Measurements from ENCODE around the gene CCDC171. TPM values are rescaled to one million over a fixed set of nuclear protein-coding genes. Genes with fewer than 3 reads are reported as not detected.

Gene CCDC171
- total RNA-seq, 4 donors from 2014 or later, result 2.5 to 4.2 (median 3.3) TPM

DNA sequence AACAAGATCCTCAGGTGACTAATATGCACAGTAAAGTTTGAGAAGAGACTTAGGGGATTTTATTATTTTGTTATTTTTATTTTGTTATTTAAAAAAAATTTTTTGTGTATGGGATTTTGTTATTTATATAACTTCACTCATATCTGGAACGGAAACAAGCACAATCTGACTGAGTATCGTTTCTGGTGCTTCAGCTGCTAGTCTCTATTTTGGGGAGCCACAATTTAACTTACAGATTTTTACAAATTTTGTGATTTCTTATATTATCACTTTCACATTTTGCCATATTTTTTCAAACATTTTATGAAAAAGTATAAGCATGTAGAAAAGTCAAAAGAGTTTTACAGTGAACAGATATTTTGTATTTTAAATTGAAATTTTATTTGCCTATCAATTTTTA is 208.7 kb downstream of the CCDC171 start:
- no peak for TF ChIP-seq POLR2A (IDR thresholded peaks at IDR 0.05)
- TF ChIP-seq, protein P1, sequence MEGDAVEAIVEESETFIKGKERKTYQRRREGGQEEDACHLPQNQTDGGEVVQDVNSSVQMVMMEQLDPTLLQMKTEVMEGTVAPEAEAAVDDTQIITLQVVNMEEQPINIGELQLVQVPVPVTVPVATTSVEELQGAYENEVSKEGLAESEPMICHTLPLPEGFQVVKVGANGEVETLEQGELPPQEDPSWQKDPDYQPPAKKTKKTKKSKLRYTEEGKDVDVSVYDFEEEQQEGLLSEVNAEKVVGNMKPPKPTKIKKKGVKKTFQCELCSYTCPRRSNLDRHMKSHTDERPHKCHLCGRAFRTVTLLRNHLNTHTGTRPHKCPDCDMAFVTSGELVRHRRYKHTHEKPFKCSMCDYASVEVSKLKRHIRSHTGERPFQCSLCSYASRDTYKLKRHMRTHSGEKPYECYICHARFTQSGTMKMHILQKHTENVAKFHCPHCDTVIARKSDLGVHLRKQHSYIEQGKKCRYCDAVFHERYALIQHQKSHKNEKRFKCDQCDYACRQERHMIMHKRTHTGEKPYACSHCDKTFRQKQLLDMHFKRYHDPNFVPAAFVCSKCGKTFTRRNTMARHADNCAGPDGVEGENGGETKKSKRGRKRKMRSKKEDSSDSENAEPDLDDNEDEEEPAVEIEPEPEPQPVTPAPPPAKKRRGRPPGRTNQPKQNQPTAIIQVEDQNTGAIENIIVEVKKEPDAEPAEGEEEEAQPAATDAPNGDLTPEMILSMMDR (IDR thresholded peaks at IDR 0.05), result no peak
- intact Hi-C loops (cut with DNase I; ENCODE audit: low total_unique reads), result no loop called here
- no peak overlapping the region for H3K4me3 ChIP-seq (ENCODE audit: low read depth, poor library complexity, severe bottlenecking)
- no peak for DNase-seq (ENCODE audit: low spot score in 2 of 2)
- WGBS, 2 donors, result 95% methylated on average over 2 of the region's 2 CpGs

DNA sequence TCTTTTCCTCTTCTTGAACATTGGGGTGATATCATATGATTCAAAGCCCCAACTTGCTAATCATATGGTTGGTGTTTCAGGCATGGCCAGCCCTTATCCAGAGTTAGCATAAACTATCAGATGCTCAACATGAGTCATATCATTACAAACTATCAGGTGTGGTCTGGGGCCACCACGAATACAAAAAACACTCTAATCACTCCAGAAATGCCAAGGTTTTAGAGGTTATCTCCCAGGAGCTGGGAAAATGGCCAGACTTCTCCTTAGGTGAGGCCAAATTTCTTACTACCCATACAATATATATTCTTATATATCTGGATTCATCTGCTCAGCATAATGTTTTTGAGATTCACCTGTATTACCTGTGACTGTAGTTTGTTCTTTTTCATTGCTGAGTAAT is 210.5 kb downstream of the CCDC171 start:
- intact Hi-C loops (cut with DNase I; ENCODE audit: low total_unique reads), result no loop called here
- WGBS, 2 donors, result 67 to 84% methylated on average over 1 of the region's 1 CpG
- TF ChIP-seq, protein P1 (IDR thresholded peaks at IDR 0.05), result no peak
- no peak for TF ChIP-seq POLR2A (IDR thresholded peaks at IDR 0.05)
- DNase-seq (ENCODE audit: low spot score in 2 of 2), result no peak
- H3K4me3 ChIP-seq (ENCODE audit: low read depth, poor library complexity, severe bottlenecking), result no peak overlapping the region

DNA sequence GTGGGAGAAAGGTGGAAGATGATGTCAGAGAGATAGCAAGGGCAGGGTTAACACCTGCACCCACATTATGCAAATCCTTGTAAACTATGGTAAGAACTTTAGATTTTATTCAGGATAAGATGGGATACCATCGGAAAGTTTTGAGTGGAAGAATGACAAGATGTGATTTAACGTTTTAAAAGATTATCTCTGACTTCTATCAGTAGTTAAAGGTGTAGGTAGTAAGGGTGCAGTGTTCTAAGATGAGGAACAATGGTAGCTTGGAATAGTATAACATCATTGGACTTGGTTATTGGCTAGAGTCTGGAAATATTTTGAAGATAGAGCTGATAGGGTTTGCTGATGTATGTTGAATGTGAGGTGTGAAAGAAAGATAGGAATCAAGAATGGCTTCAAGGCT is 211.3 kb downstream of the CCDC171 start:
- TF ChIP-seq, protein P1 (IDR thresholded peaks at IDR 0.05), result no peak
- no peak for TF ChIP-seq POLR2A (IDR thresholded peaks at IDR 0.05)
- H3K4me3 ChIP-seq (ENCODE audit: low read depth, poor library complexity, severe bottlenecking), result no peak overlapping the region
- WGBS, 2 donors, result 67 to 73% methylated on average over 2 of the region's 2 CpGs
- DNase-seq (ENCODE audit: low spot score in 2 of 2), result no peak
- intact Hi-C loops (cut with DNase I; ENCODE audit: low total_unique reads), result no loop called here

DNA sequence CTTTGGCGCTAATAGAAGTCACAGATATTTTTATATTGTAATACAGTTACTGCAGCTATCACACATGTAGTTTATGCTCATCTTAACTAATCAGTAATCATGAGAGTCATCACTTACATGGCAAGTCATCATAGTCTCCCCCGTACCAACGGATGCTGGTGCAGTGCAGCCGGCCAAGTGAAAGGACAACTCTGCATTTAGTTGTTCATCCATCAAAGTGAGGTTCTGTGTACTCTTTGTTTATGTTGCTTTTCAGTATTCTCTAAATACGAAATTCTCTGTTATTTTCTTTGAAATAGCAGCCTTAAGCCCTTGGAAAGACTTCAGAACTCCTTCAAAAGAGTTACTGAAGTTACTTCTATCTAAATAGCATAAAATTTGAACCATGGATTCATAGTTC is 216.7 kb downstream of the CCDC171 start:
- no peak overlapping the region for H3K4me3 ChIP-seq (ENCODE audit: low read depth, poor library complexity, severe bottlenecking)
- intact Hi-C loops (cut with DNase I; ENCODE audit: low total_unique reads), result no loop called here
- 76 to 91% methylated on average over 5 of the region's 5 CpGs for WGBS, 2 donors
- no peak for DNase-seq (ENCODE audit: low spot score in 2 of 2)
- TF ChIP-seq, protein P1 (IDR thresholded peaks at IDR 0.05), result no peak
- TF ChIP-seq POLR2A (IDR thresholded peaks at IDR 0.05), result no peak

DNA sequence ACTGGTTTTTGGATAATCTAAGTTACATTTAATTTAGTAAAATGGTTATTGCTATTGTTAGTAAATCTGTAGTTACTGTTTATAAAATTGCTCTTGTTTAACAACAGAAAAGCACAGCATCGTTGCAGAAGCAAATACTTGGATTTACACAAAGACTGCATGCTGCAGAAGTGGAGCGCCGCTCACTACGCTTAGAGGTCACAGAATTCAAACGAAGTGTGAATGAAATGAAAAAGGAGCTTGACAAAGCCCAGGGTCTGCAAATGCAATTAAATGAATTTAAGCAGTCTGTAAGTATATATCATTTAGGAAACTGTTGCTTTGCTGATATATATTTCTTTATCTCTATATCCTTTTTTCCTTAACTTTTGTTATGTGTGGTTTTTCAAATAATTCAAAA is 226.0 kb downstream of the CCDC171 start:
- DNase-seq (ENCODE audit: low spot score in 2 of 2), result no peak
- TF ChIP-seq, protein P1 (IDR thresholded peaks at IDR 0.05), result no peak
- TF ChIP-seq POLR2A (IDR thresholded peaks at IDR 0.05), result no peak
- WGBS, 2 donors, result 86 to 91% methylated on average over 5 of the region's 5 CpGs
- H3K4me3 ChIP-seq (ENCODE audit: low read depth, poor library complexity, severe bottlenecking), result no peak overlapping the region
- intact Hi-C loops (cut with DNase I; ENCODE audit: low total_unique reads), result no loop called here

DNA sequence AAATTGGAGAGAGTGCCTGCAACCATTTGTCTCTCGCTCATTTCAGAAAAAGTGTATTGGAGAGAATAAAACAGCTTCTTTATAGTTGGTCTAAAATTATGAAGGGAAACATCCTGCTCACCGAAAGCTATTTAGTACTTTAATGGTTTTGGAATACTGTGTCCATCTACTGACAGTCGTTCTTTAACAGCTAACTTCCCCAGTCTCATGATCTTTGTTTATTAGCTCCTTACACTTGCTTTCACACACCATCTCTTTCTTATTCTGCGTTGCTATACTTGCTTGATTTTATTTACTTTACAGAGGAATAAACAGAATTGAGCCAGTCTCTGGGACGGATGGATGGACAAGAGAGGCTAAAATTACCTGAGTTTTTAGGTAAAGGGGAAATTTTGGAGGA is 229.3 kb downstream of the CCDC171 start:
- TF ChIP-seq, protein P1 (IDR thresholded peaks at IDR 0.05), result no peak
- TF ChIP-seq POLR2A (IDR thresholded peaks at IDR 0.05), result no peak
- no peak for DNase-seq (ENCODE audit: low spot score in 2 of 2)
- WGBS, 2 donors, result 64 to 76% methylated on average over 5 of the region's 5 CpGs
- no peak overlapping the region for H3K4me3 ChIP-seq (ENCODE audit: low read depth, poor library complexity, severe bottlenecking)
- intact Hi-C loops (cut with DNase I; ENCODE audit: low total_unique reads), result no loop called here
